GM12874 (cell line): Measurements from ENCODE around the gene LRBA.

Experiments used
- TF ChIP-seq, protein P1 (sequence below): IDR thresholded peaks from 2 replicates; pipeline ENCODE4 v1.5.1; 2011; ENCODE audit warnings: low read depth, mild to moderate bottlenecking, control low read depth, low read length, moderate library complexity; ENCODE audit not compliant: insufficient read depth

The LRBA gene

DNA sequence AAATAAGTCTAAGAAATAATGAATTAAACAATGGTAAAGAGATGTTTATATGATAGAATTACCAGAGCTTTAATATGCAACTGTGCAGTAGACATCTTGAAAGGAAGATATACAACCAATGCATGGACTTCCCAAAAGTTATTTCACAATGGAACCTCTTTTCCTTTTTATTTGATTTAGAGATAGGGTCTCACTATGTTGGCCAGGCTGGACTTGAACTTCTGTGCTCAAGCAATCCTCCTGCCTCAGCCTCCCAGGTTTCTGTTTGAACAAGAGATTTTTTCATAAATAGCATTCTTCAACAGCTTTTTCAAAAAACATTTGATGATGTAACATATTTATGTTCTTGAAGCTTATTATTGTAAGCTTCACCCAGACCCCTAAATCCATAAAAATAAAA, 72.0 kb downstream of the LRBA start:
- TF ChIP-seq, protein P1, sequence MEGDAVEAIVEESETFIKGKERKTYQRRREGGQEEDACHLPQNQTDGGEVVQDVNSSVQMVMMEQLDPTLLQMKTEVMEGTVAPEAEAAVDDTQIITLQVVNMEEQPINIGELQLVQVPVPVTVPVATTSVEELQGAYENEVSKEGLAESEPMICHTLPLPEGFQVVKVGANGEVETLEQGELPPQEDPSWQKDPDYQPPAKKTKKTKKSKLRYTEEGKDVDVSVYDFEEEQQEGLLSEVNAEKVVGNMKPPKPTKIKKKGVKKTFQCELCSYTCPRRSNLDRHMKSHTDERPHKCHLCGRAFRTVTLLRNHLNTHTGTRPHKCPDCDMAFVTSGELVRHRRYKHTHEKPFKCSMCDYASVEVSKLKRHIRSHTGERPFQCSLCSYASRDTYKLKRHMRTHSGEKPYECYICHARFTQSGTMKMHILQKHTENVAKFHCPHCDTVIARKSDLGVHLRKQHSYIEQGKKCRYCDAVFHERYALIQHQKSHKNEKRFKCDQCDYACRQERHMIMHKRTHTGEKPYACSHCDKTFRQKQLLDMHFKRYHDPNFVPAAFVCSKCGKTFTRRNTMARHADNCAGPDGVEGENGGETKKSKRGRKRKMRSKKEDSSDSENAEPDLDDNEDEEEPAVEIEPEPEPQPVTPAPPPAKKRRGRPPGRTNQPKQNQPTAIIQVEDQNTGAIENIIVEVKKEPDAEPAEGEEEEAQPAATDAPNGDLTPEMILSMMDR: no peak

DNA sequence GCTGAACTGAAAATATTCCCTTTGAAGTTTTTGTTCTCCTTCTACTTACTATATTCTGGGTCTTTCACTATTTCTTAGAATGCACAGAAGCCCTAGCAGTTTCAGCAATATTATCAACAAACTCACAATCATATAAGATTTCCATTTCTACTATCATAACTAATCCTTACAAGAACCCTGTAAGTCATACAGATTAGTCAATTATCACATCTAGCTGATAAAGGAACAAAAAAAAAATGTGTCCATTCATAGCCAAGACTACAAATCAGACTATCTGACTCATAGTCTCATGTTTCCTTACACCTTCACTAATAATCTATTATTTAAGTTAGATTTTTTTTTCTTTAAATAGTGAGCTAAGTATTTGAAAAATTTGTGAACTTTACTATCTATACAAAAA, 72.5 kb downstream of the LRBA start:
- TF ChIP-seq, protein P1: no peak

DNA sequence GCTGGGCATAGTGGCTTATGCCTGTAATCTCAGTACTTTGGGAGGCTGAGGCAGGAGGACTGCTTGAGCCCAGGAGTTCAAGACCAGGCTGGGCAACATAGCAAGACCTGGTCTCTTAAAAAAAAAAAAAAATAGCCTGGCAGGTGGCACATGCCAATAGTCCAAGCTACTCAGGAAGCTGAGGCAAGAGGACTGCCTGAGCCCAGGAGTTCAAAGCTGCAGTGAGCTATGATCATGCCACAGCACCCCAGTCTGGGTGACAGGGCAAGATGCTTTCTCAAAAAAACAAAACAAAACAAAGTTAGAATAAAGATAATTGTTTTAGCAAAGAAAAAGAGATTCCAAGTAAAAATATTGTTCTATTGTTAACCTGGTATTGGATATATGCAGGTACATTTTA, 75.0 kb downstream of the LRBA start:
- TF ChIP-seq, protein P1: no peak

DNA sequence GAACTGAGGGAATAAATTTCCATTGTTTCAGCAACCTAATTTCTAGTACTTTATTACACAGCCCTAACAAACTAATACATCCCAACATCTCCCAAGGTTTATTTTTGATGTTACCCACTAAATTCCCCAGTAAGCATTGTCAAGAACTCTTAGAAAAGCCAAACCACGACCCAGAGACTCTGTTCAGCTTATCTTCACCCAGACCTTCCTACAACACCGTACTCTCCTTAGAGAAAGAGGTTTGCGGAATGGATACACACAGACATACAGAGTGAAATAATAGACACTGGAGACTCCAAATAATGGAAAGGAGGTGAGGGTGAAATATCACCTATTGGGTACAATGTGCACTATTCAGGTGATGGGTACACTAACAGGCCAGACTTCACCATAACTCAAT, 75.6 kb downstream of the LRBA start:
- TF ChIP-seq, protein P1: no peak

DNA sequence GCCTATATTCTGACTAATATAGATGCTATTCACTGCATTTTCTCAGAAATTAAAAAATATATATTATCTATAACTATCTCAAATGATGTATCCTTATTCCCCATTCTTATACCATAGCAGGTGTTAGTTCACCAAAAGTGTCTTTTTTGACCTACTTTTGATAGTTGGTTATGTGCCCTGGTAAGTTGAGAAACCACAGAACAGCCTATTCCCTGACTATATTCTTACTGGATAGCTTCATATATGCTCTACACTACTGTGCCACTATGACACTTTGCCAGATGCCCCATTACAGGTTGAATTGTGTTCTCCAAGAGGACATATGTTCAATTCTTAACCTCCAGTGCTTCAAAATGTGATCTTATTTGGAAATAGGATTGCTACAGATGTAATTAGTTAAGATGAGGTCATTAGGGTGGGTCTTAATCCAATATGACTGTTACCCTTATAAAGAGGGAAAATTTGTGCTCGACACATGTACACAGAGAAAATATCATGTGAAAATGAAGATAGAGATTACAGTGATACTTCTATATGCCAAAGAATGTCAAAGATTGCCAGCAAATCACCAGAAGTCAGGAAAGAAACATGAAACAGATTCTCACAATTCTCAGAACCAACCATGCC, 76.1 kb downstream of the LRBA start:
- TF ChIP-seq, protein P1: no peak

DNA sequence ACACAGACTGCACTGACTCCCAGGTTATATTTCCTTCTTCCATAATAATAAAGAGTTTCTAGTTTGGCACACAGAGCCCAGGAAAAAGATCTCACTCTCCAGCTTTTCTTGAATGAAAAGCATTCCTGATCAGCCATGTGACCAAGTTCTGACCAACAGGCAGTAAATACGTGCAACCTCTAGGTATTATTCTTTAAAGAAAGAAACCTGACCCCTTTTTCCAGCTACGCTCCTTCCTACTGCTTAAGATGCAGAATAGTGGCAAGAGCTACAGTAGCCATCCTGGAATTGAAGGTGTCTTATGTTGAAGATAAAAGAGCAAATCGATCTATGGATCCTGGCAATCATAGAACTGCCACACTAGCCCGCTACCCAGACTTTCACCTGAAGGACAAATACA, 76.7 kb downstream of the LRBA start:
- TF ChIP-seq, protein P1: no peak

DNA sequence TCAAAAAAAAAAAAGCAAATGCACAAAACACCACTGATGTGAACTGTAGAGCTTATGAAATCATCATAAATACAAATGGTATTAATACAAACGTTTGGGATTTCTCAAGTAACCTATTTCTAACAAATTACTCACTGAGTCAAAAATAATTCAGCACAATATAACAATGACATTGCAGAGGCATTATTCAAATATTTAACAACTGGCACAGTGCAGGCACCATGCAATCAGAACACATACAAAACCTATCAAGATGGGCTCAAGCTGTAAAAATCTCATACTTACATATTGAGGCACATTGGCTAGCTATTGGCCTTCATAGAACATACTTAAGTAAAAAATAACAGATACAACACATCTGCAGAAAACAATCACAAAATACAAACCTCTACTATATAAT, 81.1 kb downstream of the LRBA start:
- TF ChIP-seq, protein P1: no peak
